Stomach (tissue), 9 donors: Measurements from ENCODE around the gene FAM222A. TPM values are rescaled to one million over a fixed set of nuclear protein-coding genes. Genes with fewer than 3 reads are reported as not detected.

Experiments
- DNase-seq, 2 donors: peaks; one replicate each; pipeline versions ENCODE4 v3.0.0 to v3.0.0-alpha.2; 2013 to 2019
- H3K27ac ChIP-seq, 5 donors: fragments of 200-600 bp in 4 of 5; sonication (generic) in 4 of 5; one replicate each; pipeline ENCODE4 v1.5.1; 2013 to 2019; ENCODE audit warnings: mild to moderate bottlenecking in 1 of 5, moderate library complexity in 1 of 5
- H3K27me3 ChIP-seq, 3 donors: fragments of 200-600 bp; sonication (generic); one replicate each; pipeline ENCODE4 v1.5.1; 2017 to 2019; ENCODE audit warnings: mixed run types in 1 of 3
- H3K36me3 ChIP-seq, 4 donors: fragments of 200-600 bp; sonication (generic); 1 replicate in 3 of 4; 2 replicates in 1 of 4; pipeline ENCODE4 v1.5.1; 2016 to 2019
- H3K4me1 ChIP-seq, 4 donors: fragments of 200-600 bp; sonication (generic); one replicate each; pipeline ENCODE4 v1.5.1; 2016 to 2019
- H3K4me3 ChIP-seq, 4 donors: fragments of 200-600 bp; sonication (generic) in 3 of 4; one replicate each; pipeline ENCODE4 v1.5.1; 2016 to 2019; ENCODE audit warnings: mild to moderate bottlenecking in 1 of 4
- H3K9me3 ChIP-seq, 4 donors: fragments of 200-600 bp; sonication (generic); one replicate each; pipeline ENCODE4 v1.5.1; 2016 to 2019
- CTCF ChIP-seq, 7 experiments: fragments of 450-650 bp in 4 of 7; fragments of 200-600 bp in 3 of 7; sonication (generic) in 3 of 7; IDR thresholded peaks; one replicate each; pipeline ENCODE4 v1.5.1; 2016 to 2019; ENCODE audit warnings: antibody characterized with exemption in 7 of 7, control low read depth in 2 of 7, mild to moderate bottlenecking in 1 of 7
- EP300 ChIP-seq: sonication (generic); formaldehyde crosslinking; IDR thresholded peaks from one replicate; pipeline ENCODE4 v1.6.1; 2017; ENCODE audit warnings: antibody characterized with exemption
- POLR2A ChIP-seq, 4 donors: fragments of 450-650 bp; IDR thresholded peaks; one replicate each; pipeline ENCODE4 v1.6.1; 2016; ENCODE audit warnings: antibody characterized with exemption in 4 of 4, control low read depth in 2 of 4, mild to moderate bottlenecking in 1 of 4, moderate library complexity in 1 of 4
- POLR2AphosphoS5 ChIP-seq, 3 donors: sonication (generic); formaldehyde crosslinking; IDR thresholded peaks; one replicate each; pipeline ENCODE4 v1.6.1; 2016; ENCODE audit warnings: antibody characterized with exemption in 3 of 3
- WGBS, 5 donors: extraction: QIAGEN DNeasy Blood & Tissue Kit in 3 of 5; methylation state at CpG; one replicate each; pipeline versions ENCODE4 v1.1.5 to v1.1.7; 2013 to 2018; 5-methylcytosine and 5-hydroxymethylcytosine counted together
- intact Hi-C: fragments of 100-400 bp; cut with DNase I; formaldehyde crosslinking; loops from one replicate; pipeline ENCODE4 v1.15.1; 2023; ENCODE audit warnings: low total_unique reads
- polyA plus RNA-seq, 3 donors: library from polyadenylated mRNA; stranded (reverse); fragments of 200-250 nt; gene quantifications; one replicate each; pipeline ENCODE4 v1.2.3, GENCODE V29; 2013
- total RNA-seq, 5 donors: library from RNA; depleted of rRNA; stranded (reverse); fragments of >200 nt; gene quantifications; one replicate each; pipeline versions ENCODE4 v1.1.0 to v1.2.3, GENCODE V29; 2014 to 2016
- donor health status: healthy with polysubstance abuse.
- donor health status: Bipolar disorder and iron deficiency.
- donor health status: healthy.

The FAM222A gene
- total and polyA plus RNA-seq, 8 donors: 1.7 to 19.7 (median 4.5) TPM

- TF ChIP-seq POLR2A (IDR thresholded peaks at IDR 0.05): no peak
- TF ChIP-seq CTCF (IDR thresholded peaks at IDR 0.05): no peak
- TF ChIP-seq POLR2AphosphoS5 (IDR thresholded peaks at IDR 0.05): no peak
- TF ChIP-seq EP300: no peak
- Histone ChIP-seq H3K4me1 (peaks cover 23 to 70% (median 34%) of the 10 kb centered on the region in 4 donors), H3K27me3 (no peaks in the 10 kb centered on the region), H3K36me3 (no peaks in the 10 kb centered on the region), H3K4me3 (no peak overlapping the region), H3K27ac (peak overlapping the region in 2 of 5 donors; percentile 20 to 58), H3K9me3 (no peaks in the 10 kb centered on the region)
- 60 to 63% (median 61%) methylated on average over 23 to 24 of the region's 24 CpGs for WGBS, 5 donors
- intact Hi-C loops: no loop called here
- peak in 1 of 2 donors; percentile 62 for DNase-seq
Observed at GRCh38 chr12:109725321-109726105, 11.9 kb downstream of the FAM222A start.

GRCh38 chr12:109726106-109726497, 12.5 kb downstream of the FAM222A start:
- no peak for TF ChIP-seq EP300
- TF ChIP-seq POLR2A (IDR thresholded peaks at IDR 0.05): no peak
- TF ChIP-seq POLR2AphosphoS5 (IDR thresholded peaks at IDR 0.05): no peak
- TF ChIP-seq CTCF (IDR thresholded peaks at IDR 0.05): no peak
- no peaks in the 10 kb centered on the region for H3K36me3 ChIP-seq
- WGBS, 5 donors: 88 to 100% (median 96%) methylated on average over 1 of the region's 1 CpG
- H3K27ac ChIP-seq: peak overlapping the region in 1 of 5 donors; percentile 58
- no peaks in the 10 kb centered on the region for H3K9me3 ChIP-seq
- no peak for DNase-seq
- no peak overlapping the region for H3K4me3 ChIP-seq
- intact Hi-C loops: no loop called here
- H3K27me3 ChIP-seq: no peaks in the 10 kb centered on the region
- H3K4me1 ChIP-seq: peaks cover 20 to 64% (median 32%) of the 10 kb centered on the region in 4 donors

GRCh38 chr12:109726511-109727038, 12.9 kb downstream of the FAM222A start:
- intact Hi-C loops: no loop called here
- H3K27ac ChIP-seq: peak overlapping the region in 3 of 5 donors; percentile 17 to 58 (median 20)
- H3K9me3 ChIP-seq: no peaks in the 10 kb centered on the region
- no peak for DNase-seq
- no peak overlapping the region for H3K4me3 ChIP-seq
- no peaks in the 10 kb centered on the region for H3K27me3 ChIP-seq
- peaks cover 20 to 60% (median 32%) of the 10 kb centered on the region in 4 donors for H3K4me1 ChIP-seq
- WGBS, 5 donors: 68 to 83% (median 81%) methylated on average over 9 to 12 of the region's 12 CpGs
- no peak for TF ChIP-seq POLR2AphosphoS5 (IDR thresholded peaks at IDR 0.05)
- TF ChIP-seq CTCF (IDR thresholded peaks at IDR 0.05): no peak
- TF ChIP-seq POLR2A (IDR thresholded peaks at IDR 0.05): no peak
- TF ChIP-seq EP300: no peak
- no peaks in the 10 kb centered on the region for H3K36me3 ChIP-seq

- Histone ChIP-seq H3K9me3 (no peaks in the 10 kb centered on the region), H3K4me3 (no peak overlapping the region), H3K27ac (peak overlapping the region in 4 of 5 donors; percentile 6 to 58 (median 18)), H3K27me3 (no peaks in the 10 kb centered on the region), H3K36me3 (no peaks in the 10 kb centered on the region), H3K4me1 (peaks cover 18 to 54% (median 30%) of the 10 kb centered on the region in 4 donors)
- intact Hi-C loops: no loop called here
- WGBS, 5 donors: 41 to 68% (median 52%) methylated on average over 10 to 18 of the region's 18 CpGs
- no peak for TF ChIP-seq POLR2AphosphoS5 (IDR thresholded peaks at IDR 0.05)
- DNase-seq: peak; percentile 50 to 75
Observed at GRCh38 chr12:109727039-109727723, 13.6 kb downstream of the FAM222A start.
